NCI-H2107 (cell line): ENCODE data around the gene SREBF1.

ENCODE experiments used
- DNase-seq: peaks from one replicate; lab custom pipeline; 2025; lab: John Stamatoyannopoulos, UW

The SREBF1 gene

DNA sequence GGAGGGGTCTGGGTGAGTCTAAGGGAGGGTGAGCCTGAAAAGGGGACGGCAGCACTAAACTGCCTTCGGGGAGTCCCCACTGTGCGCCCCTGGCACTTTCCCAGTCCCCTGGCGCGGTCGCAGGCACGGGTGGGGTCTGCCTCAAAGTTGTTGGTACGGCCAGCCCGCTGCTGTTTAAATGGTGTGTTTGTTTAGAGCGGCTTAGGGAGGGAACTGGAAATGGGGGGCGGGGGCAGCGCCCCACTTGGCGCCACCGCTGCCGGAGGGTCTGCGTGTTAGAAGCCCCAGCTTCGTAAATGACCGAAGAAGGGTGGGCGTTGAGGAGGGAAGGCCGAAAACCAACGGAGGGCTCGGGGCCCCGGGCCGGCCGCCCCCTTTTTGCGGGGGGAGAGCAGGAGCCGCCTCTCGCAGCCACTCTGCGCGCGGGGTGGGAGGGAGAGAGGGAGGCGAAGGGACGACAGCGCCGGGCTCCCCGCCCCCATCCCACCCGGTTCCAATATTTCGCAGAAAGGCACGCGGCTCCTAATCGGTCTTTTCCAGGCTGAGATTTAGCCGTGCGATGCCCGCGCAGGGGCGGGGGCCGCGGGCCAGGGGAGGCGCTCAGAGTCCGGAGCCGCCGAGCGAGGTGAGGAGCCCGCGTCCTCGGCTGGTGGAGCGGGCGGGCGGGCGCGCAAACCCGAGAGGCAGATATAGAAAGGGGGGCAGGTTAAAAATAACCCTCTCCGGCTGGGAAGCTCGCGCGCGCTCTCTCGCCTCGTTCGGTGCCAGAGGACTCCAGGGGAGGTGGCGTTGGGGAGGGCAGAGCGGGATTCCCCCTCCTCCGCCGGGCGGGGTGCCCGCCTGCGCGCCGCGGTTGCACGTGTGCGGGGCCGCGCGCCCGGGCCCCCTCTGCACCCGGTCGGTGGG lies 54.9 kb downstream of the SREBF1 start:
- peak; percentile 40 for DNase-seq

DNA sequence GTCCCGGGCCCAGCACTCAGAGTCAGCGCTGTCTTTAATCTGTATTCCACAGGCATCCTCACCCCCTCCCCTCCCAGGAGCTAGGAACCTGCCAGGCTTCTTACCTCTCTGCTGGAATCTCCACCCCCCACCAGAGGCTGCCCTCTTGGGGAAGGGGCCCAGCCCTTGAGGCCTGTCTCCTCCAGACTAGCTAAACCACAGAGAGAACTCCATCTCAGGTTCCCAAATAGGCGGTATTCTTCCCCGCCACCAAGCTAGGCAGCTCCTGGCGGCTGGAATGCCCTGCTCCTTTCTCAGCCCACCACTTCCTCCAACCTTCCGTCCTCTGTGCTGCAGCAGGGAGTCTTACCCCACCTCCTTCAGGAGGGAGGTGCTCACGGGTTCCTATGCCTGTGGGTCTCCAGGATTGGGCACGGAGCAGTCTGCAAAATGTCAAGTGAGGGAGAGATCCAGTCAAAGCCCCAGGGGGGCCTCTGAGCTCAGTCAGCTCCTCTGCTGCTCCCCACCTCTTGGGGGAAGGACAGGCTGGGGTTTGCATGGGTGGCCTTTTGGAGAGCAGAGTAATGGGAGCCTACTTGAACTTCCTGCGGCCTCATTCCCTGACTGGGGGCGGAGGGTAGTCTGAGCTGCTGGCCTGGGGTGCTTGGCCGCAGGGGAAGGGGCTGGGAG lies 55.7 kb downstream of the SREBF1 start:
- DNase-seq = no peak

DNA sequence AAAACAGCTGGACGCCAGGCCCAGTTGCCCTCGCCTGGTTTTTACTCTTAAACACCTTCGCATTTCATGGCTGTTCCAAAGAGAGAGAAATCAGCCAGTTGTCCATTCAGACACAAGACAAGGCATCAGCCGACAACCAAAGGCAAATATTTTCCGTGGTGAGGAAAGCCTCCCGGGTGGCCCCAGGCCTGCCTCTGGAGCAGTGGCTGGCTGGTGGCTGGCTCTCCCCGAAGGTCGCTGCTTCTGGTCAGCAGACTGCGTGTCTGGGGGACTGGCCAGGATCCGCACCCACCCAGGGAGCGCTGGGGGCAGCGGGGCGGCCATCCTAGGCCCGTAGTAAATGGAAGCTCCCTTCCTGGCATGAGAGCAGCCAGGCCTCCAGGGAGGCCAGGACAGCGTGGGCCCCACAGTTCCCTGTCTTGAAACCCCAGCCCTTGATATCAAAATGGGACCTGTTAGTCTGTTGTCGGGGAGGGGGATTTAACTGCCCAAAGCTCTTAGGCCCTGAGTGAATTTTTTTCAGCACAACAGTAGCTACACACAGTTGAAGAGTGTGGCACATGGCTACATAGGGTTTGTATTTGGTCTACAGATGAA lies 57.7 kb downstream of the SREBF1 start:
- no peak for DNase-seq

DNA sequence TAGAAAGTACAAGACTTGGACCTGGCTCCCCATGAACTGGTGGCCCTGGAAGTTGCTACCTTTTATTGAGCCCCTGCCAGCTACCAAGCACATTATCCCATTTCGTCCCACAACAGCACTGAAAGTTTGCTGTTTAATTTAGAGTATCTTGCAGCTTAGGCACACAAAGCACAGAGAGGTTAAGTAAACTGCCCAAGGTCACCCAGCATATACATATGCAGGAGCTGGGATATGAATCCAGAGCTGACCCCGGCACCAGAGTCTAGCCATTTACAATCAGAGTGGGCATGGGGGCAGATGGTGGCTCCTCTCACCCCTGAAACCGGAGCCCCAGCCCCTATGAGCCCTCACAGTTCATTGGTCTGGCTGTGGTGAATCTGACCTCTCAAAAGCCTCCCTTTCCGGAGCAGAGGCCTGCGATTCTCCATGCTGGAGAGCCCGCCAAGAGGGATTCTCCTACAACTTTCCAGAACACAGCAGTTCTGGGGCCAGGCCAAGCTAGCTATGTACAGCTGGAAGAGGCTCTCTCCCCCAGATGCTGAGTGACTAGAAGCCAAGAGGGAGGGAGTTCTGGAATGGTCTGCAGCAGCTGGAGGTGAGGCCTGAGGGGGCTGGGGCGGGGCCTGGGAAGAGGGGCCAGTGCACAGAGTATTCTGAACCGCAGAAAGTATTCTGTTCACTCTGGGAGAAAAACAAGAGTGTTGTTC lies 58.3 kb downstream of the SREBF1 start:
- DNase-seq = no peak

DNA sequence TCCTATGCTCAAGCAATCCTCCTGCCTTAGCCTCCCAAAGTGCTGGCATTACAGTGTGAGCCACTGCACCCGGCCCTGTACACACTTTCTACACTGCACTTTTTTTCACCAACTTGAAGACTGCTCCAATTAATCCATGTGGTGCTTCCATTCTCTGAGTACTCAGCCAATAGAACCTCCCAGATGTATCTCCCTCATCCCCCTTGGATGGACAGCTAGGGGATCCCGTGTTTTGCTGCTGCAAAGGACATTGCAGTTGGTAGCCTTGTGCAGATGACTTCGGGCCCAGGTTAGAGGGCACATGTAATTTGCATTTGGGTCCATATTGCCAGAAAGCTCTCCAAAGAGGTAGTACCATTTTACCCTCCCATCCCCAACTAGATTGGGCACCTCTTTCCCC lies 59.9 kb downstream of the SREBF1 start:
- no peak for DNase-seq

DNA sequence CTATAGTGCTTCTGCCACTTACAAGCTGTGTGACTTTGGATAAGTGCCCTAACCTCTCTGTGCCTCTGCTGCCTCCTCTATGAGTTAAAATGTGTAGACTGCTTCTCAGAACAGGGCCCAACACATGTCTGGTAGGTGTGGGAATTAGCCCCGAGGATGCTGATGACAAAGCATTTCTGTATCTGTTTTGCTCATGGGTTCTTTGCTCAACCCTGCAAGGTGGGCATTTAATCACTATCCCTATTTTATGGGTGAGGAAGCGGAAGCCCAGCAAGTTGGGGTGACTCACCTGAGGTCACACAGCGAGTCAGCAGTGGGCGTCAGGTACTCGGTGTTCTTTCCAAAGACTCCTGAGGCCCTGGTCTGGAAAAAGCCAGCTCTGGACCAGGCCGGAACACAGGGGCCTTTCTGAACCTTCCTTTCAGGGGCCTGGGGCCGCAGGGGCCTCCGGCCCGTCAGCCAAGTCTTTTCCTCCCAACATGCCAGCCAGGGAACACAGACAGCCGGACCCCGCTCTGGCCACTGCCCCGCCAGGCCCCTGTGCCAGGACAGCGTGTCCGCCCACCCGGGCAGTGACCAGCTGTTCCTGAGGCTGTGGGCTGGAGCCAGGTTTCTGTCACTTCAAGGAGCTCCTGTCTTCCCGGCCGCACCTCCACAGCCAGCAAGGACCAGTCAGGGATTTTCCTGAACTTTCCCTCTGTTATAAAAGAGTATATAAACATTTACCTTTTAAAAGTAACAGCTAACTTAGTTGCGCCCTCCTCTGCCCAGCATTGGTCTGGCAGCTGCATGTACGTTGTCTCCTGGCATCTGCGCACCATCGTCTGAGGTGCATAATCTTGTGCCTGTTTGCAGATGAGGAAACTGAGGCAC lies 62.5 kb downstream of the SREBF1 start:
- DNase-seq = no peak

DNA sequence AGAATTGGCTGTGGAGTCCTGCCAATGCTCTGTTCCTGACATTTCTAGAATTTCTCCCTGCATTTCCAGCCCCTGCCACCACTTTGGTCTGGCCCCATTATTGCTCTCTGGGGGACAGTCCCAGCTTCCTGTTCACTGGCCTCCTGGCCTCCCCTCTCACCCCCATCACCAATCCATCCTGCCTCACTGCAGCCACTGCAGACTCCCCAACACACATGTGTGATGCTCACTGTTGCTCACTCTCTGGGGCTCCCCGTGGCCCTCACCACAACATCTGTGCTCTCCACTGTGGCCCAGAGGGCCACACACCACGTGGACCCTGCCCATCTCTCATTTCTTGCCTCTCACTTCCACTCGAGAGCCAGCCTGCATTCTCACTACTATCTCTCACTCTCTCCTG lies 64.6 kb downstream of the SREBF1 start:
- DNase-seq = no peak

DNA sequence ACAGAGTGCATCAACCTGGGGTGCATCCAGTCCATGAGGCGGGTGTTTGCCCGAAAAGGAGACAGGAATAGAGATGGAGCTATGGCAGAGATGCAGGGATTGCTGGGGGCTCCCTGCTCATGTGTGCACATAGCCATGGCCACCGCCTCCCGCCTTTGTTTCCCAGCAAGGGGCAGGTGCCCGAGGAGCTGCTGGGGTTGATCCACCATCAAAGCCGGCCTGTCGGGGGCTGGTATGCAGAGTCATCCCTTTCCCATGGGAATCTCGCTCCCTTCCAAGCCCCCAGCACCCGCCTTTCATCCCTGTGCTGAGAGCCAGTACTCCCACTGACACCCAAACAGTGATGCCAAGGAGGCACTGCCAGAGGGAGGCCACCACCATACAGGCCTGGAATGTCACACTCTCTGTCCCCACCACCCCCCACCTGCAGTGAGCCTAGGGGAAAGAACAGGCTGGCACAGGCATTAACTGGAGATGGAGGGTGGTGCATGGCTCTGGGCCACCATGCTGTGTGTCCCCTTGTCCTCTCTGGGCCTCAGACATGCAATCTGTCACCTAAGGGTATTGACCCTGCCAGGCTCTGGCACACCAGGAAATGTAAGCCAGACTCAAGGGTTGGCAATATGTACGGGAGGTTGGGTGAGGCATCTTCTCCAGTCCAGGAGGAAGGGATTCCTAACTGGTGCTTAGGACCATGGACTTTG lies 65.1 kb downstream of the SREBF1 start:
- DNase-seq = no peak

DNA sequence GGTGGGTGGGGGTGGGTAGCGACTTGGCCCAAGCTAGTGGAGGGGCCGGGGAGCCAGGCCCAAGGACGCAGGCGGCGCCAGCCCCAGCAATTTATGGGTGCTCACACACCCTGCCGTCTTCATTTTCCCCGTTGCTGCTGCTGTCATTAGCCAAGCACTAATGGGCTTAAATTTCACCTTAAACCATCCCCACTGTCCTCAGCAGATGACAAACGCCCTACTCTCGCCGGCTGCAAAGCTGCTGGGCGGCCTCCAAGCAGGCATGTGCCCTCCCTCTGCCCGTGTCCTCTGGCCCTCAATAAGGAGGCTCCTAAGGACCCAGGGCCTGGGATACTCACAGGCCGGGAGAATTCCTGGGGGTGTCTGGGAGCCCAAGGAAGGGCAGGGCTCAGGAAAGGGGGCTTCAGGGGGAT lies 66.1 kb downstream of the SREBF1 start:
- DNase-seq = no peak

DNA sequence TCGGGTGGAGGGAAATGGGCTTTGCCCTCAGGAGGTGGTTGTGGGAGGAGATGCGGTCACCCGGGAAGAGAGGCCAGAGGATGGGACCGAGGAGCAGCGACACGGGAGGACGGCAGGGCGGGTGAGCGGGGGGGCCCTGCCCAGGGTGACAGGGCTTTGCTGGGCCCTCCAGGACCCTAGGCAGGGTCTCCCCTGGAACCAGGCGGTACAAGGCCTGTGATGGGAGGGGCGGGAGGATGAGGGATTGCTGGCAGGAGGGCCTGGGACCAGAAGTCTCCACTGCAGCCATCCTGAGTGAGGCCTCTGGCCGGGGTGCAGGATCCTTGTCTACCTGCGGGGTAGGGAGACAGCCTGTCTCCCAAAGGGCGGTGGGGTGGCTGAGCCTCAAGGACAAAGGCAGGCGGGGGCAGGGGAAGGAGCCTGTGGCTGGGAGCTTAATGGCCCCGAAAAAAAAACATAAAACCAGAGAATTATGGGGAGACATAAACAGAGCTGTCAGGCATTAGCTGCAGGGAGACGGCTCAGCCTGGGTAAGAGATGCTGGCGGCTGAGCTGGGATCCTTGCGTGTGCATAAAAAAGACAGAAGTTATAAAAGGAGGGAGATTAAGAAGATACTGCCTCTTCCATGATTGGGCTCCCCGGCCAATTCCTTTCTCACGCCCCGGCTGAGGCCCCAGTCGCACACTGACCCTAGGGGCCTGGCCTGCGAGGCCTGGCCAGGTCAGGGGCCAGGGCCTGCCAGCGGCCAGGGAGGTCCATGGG lies 66.7 kb downstream of the SREBF1 start:
- DNase-seq = no peak

DNA sequence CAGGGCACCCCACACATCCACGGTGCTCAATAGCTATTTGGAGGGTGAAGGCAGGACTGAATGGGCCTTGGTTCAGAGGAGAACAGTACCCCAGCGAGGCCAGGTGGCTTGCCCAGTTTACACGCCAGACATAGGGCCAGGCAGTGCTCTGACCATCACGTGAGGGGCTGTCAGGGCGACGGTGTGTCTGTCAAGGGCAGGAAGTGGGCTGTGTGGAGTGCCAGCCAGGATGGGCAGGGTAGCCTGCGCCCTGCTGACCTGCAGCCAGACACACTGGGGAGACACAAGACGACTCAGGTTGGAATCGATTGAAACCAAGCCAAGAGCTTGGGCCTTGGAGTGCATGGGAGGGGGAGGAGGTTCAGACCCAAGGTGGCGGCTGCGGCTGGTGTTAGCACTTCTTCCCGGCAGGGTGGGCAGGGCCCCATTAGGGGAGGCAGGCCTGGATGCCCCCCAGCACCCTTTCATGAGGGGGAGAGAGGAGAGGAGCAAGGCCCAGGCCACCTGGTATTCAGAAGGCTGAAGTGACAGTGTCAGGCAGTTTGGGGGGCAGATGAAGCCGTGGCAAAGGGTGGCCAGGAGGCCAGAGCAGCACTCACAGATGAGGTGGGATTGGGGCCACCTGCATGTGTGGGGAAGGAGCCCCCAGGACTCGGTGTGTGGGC lies 68.2 kb downstream of the SREBF1 start:
- no peak for DNase-seq

DNA sequence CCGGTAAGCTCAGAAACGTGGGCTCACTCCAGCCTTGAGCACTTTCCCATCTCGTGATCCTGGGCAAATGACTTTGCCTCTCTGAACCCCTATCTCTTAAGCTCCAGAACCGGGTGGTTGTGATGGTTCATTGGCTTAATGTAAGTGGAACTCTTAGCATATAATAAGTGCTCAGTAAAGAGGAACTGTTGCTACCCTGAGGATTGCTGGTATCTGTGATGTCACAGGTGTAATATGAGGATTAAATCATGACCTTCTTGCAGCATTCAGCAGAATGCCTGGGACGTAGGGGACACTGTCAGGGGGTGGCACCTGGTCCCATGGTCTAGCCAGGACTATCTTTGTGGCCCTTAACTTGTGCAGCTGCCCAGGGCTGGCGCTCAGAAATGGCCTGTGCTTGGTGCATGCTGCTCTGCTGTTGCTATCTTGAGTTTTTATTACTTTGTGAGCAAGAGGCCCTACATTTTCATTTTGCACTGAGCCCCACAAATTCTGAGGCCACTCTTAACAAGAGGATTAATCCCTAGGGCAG lies 68.8 kb downstream of the SREBF1 start:
- DNase-seq = no peak

DNA sequence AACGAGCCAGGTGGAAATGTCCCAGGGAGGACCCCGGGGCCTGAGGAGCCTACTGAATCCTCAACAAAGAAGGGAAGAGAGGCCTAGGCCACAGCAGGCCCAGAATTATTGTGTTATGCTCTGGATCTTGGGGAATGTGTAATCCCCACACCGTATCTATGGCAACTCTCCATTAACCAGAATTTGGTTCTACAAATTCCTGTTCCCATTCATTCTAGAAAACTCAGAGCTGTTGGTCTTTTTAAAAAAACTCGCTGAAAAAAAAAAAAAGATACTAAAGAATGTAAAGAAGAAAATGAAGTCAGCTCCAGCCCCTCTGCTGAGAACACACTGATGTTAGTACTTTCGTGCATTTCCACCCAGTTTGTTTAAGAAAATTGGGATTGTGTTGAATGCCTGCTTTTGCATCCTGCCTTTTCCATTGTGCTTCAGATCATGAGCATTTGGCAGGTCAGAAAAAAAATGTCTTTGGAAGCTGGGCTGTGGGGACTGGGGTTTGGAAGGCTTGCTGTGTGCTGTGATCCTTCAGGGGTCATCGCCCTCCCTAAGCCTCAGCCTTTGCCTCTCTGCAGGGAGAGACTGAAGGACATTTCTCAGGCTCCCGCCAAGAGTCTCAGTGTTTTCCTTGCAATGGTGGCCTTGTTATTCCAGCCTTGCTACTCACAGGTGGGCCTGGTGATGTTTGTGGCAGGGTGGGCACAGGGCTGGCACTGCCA lies 69.5 kb downstream of the SREBF1 start:
- no peak for DNase-seq

DNA sequence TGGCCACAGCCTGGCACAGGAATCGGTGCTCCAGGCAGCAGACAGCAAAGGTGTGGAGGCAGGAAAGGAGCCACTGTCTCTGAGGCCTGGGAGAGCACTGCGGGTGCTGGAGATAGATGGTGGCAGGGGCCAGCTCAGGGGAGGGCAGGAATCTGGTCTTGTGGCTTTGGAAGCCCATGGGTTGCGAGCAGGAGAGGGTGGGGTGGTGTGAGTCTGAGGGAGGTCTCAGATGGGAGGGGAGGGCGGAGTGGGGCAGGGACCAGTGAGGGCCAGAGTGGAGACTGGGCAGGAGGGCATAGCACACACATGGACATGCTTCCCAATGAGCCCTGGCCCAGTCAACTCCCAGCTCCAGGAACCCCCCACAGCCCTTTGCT lies 70.1 kb downstream of the SREBF1 start:
- DNase-seq = no peak

DNA sequence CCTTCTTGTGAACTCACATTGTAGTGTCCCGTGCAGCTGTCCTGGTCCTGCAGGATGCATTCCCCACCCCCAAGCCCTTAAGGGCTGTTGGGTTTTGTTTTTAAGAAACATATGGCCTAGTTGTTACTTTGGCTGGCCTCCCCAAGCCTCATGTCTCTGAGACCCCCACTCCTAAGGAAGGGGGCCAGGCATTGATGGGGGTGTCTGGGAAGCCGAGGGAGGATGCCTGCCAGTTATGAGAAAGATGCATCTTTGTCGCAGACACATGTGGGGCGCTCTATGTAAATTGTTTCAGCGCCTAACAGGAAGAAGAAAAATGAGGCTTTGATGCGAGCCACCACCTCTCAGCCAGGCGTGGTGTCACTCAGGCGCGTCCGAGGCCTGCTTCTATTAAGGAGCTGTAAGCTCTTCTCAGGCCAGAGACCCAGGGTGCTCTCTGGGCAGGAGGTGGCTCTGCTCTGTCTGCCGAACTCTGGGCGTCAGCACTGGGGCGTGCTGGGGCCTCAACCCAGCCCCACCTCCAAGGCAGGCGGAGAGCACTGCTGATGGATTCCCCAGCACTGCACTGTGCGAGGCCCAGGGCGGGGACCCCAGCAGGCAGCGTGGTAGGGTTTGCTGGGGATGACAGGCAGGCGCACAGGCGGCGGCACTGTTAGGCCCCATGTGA lies 70.6 kb downstream of the SREBF1 start:
- no peak for DNase-seq

DNA sequence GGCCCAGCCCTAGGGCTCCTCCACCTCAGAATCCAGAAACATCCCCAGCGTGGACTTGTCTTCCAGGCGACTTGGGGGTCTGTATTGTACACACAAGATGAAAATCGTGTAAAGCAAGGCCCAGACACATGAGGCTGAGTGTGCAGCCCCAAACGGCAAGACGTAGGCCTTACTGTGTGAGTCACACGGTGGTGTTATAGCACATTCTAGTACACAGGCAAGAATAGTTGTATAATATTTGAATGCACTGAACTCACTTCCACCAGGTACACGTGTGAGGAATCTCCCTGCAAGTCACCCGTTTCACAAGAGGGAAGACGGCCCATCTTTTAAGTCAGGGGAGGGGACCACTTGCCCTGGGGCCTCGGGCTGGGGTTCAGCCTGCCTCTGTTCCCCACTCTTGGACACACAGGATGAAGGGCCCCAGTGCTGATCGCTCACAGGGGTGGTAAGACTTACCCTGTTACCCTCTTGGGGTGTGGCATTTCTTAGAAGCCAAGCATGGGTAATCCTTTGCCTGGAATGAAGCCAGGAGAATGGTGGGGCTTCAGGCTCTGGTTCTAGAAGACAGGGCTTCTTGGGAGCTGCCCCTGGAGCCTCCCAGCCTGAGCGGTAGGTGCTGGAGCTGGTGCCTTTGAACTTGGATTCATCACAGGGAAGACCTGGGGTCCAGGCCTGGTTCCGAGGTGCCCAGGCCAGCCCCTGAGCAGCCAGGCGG lies 71.3 kb downstream of the SREBF1 start:
- no peak for DNase-seq

DNA sequence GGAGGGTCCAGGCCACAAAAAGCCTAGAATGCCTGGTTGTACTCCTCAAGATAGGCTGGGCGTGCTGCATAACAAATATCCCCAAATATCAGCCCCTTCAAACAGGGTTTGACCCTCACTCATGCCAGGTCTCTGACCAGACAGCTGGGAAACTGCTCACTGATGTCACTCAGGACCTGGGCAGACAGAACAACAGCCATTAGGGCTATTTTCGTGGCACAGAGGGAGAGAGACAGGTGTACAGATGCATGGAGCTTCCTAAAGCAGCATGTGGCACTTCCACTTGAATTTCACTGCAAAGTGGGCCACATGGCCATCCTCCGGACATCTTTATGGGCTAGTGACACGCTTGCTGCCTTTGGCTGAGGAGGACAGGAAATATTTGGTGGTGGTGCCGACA lies 73.1 kb downstream of the SREBF1 start:
- no peak for DNase-seq
